GM19035 (cell line): Measurements from ENCODE around the gene KIF3A.

Experiments
- ATAC-seq: cut with Tn5 transposase; IDR thresholded peaks from one replicate; pipeline ENCODE4 v1.9.1; 2021; ENCODE audit not compliant: unreplicated experiment

Gene KIF3A

DNA sequence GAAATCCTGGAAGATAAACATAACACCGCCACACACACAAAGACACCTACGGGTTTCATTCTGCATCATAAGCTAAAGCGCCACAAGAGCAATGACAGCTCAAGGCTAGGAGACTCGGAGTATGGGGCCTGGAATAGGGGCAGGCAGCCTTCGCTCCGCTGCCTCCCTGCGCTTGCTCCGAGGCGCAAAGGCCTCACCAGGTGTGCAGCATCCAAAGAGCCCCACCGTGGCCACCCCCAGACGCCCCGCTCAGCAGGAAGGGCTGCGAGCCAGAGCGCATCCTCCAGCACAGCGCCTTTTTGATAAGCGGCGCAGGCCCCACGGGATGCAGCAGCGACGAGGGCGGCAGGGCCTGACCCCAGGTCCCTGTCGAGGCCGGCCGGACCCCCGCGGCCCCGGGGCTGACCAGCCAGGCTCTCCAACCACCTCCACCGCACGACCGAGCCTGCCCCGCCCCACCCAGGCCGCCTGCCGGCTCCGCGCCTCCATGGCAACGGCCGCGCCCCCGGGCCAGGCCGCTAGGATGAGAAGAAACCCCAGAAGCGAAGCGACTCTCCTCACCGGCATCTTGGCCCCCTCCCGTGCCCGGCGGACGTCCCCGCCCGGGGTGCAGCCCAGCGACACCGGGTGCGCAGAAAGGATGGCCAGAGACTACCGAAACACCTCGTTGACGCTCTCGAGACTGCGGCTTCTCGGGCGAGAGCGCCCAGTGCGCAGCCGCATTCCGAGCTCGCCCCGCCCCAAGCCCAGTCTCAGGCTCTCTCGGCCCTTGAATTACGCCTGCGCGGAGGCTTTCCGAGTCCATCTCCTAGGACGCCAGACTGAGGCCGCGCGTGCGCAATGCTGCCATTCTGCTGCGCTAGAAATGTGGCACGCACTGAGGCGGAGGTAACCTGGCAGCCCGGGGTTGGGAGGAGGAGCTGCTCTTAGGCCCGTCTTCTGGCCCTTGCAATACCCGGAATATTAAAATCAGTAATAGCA, at the start of gene KIF3A:
Gene KIF3A, minus strand, starts transcription at position 694 of the 981 bp plus-strand sequence. Its CDS starts 127 bp downstream, at position 567.
- ATAC-seq, result peak; percentile 86

GRCh38 chr5:132787076-132787475, 49.7 kb upstream of the KIF3A start:
- no peak for ATAC-seq

- ATAC-seq, result no peak
Observed at GRCh38 chr5:132785864-132786263, 48.5 kb upstream of the KIF3A start.

DNA sequence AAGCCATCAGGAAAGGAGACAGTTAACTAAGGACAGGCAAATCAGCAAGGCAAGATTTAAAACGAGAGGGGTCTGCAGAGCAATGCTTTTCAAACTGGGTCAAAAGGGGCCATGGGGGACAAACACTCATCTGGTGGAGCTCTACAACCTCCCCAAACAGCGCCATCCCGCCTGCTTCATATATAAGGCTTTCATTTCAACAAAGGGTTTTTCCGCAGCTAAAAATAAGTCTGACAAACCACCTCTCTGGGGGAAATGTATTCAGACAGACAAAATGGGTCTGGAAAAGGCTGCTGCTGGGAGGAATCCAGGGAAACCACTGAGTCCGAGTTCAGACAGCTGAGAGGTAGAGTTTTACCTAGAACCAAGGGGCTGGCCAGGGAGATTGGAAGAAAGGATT, 48.0 kb upstream of the KIF3A start:
- no peak for ATAC-seq

- ATAC-seq, result no peak
Observed at GRCh38 chr5:132782101-132782500, 44.8 kb upstream of the KIF3A start.

- no peak for ATAC-seq
Observed at GRCh38 chr5:132781029-132781428, 43.7 kb upstream of the KIF3A start.

DNA sequence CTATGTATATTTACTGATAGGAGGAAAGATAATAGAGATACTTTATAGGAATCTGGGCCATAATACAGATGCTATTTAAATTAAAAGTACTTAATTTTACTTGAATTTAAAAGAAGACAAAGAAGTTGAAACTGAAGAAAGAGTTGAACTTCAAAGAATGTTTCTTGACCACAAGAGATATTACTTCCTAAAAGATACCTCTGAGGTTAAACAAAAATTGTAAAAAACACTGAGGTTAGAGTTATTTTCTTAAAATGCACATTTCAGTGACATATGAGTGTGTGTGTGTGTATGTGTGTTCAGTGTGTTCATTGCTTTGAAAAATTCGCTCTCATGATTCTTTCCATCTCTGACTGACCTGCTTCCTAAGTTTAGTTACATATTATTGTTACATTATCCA, 43.2 kb upstream of the KIF3A start:
- ATAC-seq, result no peak

- no peak for ATAC-seq
Observed at GRCh38 chr5:132779961-132780360, 42.6 kb upstream of the KIF3A start.

DNA sequence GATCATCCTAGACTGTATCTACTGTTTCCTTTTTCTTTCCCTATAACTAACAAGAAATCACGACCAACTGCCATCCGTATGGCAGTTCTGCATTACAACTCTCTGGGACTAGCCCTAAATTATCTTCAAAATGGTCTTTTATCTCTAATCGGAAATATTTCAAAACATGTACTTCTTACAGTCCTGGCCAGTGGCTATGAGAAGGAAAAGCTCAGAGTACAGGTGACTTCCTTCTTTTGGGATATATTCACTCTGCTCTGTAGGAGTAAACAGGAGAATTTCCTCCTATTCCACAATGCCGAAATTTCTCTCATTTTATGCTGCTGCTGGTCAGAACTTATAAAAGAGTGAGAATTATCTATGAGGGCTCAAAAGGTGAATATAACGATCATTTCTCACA, 41.5 kb upstream of the KIF3A start:
- ATAC-seq, result no peak

DNA sequence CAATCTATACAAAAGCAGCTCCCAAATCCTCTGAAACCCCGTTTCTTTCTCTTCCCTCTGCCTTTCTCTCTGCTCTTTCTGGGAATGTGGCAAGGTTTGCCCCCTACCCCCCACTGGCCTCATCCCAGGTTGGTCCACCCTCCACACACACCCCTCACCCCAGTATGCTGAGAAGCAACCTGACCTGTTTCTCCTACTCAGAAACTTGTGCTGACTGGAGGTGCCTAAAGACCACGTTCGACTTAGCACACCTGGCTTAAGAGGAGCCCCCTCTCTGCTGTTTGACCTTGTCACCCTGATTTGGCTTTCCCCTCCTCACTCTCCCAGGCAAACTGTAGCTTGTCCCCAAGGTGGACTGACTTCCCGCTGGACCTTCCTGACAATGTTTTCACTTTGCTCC, 40.8 kb upstream of the KIF3A start:
- ATAC-seq, result no peak

- peak; percentile 63 for ATAC-seq
Observed at GRCh38 chr5:132777209-132778069, 40.1 kb upstream of the KIF3A start, which contains the start of gene SEPTIN8. TSS of gene SEPTIN8 (minus strand) at chr5:132777239. CDS start at chr5:132777137, 102 bp downstream.

DNA sequence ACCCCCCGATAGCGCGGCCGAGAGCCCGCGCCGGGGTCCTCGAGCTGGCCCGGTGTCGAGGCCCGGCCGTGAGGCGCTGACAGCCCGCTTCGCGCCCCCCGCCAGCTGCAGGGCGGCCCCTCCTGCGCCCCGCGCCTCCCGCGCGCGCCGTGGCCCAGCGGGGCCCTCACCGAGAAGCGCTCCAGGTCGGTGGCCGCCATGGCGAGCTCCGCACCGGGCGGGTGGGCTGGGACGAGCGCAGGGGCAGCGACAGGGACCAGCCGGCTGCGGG, 39.5 kb upstream of the KIF3A start:
- peak; percentile 39 for ATAC-seq

DNA sequence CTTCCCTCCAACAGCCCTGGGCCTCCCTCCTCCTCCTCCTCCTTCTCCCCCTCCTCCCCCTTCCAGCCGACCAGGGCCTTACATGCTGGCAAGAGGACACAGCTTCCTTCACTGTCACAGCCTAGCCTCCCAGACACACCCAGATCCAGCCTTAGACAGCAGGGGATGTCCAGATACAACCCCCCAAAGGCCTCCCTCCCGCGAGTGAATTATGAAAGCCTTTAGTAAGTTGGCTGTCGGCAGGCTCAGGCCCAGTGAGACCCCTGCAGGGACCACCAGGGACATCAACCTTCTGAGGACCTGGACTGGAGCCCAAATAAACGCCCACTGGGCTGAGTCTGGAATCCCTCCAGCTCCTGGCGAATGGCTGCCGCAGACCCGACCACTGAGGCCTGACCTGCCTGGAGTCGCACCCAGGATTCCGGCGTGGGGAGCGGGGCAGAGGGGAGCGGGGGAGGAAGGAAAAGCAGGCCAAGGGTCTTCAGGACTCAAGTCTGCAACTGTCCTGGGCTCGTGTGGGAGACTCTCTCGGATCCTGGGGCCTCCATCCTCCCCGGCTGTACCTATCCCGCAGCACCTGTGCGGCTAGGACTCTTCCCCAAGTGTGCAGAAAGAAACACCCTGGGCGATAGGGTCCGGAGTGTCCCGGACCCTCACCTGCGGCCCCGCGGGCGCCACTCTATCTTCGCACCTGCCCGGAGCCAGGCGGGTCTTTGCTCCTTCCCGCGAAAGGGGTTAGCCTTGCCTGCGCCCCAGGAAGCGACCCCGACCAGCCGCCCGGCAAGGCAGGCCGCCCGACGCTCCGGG, 39.0 kb upstream of the KIF3A start:
- ATAC-seq, result peak; percentile 25

DNA sequence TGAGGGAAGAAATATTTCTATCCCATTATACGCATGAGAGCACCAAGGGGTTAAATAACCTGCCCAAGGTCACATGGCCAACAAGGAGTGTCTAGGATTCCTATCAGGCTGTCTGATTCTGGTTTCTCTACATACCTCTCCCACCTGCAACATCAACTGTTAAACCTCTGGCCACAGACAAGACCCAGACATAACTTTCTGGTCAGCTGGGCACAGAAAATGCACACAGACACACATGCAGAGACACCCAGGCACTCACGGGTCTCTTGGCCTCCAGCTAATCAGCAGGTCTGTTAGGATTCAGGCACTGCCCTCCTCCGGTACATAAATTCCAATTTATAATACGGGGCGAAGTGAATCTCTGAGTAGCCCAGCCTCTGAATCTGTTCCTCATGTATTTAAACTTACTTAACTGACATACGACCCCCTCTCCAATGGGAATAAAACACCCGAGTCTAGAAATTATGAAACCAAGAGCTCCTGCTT, 38.2 kb upstream of the KIF3A start:
- no peak for ATAC-seq

DNA sequence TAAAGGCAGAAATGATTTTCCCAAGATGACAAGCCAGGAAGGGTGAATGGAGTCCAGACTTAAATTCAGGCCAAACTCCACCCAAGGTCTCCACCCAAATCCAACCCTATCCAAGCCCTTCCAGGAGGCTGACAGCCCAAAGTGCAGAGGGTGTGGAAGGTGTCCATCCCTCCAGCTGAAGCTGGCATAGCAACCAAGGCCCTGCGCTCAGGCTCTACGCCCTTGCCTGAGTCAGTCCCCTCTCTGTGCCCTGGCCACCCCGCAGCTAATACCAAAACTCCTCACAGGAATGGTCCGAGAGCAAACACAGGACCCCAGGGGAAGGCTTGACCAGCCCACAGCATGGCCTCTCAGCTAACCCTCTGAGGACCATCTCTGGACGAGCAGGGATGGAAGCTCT, 37.5 kb upstream of the KIF3A start:
- ATAC-seq, result no peak

DNA sequence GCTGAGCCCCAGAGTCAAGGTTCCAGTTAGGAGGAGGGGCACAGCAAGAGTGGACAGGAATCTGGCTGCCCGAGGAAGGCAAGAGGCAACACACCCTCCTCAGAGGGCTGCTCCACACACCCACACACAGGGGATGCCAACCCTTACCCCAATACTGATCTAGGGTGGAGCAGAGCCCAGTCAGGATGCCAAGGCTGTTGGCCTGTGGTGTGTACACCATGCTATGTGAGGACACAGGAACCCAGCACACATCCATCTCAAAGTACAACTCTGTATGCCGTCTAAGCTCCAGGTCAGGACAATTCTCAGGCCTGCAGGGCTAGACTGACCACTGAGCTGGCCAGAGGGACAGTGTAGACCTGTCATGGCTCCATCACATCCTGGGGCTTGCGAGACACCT, 37.1 kb upstream of the KIF3A start:
- ATAC-seq, result no peak

- no peak for ATAC-seq
Observed at GRCh38 chr5:132773601-132774355, 36.4 kb upstream of the KIF3A start.

DNA sequence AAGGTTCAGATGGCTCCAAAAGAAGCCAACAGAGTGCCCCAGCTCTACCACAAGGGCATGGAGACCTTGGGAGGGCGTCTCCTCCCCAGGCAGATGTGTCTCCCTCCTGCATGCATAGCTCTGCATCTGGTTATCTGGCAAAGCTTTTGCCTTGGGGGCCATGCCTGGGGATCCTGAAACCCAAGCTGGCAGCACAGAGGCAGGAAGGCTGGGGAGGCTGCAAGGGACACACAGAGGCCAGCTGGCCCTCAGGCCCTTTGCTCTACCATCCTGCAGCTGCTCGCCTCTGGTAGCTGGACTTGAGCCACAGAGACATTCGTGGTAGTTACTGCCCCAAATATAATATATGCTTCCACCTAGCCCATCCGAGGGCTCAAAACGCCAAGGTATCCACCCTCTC, 35.8 kb upstream of the KIF3A start:
- no peak for ATAC-seq

DNA sequence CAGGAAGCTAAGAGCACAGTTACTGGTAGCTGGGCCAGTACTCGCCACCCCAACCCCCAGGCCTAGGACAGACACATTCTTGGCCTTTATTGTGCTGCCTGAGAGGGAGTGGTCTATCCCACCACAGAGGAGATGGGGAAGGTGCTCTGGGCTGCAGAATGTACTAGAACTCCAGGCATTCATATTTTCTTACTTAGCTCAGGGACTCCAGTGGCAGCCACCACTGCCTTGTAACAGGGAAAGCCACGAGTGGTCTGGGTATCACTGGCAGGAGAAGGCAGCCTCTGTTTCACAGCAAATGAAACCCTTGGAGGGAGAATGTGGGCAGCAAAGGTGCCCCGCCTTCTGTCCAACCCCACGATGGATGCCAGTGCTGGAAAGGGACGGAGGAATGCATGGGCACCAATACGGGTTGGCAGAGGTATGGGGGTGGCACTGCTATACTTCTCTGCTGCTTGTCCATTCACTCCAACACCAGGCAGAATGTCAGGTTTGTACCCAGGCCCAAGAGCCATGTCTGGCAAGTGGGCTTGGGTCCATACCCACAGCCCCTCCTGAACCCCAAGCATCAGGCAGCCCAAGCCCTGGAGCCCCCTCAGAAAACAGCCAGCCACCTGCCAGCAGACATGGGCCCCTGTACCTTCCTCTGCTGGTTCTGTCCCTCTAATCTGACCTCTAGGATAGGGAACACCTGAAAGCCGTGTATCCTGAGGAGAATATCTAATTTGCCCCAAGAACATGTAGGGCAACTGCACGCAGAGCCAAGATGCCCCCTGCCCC, 35.1 kb upstream of the KIF3A start:
- no peak for ATAC-seq
